CD4-positive, CD25-positive, alpha-beta regulatory T cell (primary cell): ENCODE data around the gene MAP7. TPM values are rescaled to one million over a fixed set of nuclear protein-coding genes. Genes with fewer than 3 reads are reported as not detected.

Experiments used
- ATAC-seq, 2 donors: fragments of 150-1000 bp; cut with Tn5 transposase; one replicate each; pipeline ENCODE4 v1.10.0; 2021; ENCODE audit warnings: low read depth in 2 of 2, moderate number of reproducible peaks in 2 of 2, moderate library complexity in 1 of 2
- DNase-seq, 3 donors: peaks; one replicate each; pipeline versions ENCODE4 v3.0.0 to v3.0.0-alpha.2; 2012 to 2022; ENCODE audit warnings: mixed read lengths in 1 of 3
- H3K27ac ChIP-seq: one replicate; pipeline ENCODE4 v1.7.0; 2013; ENCODE audit warnings: mild to moderate bottlenecking, low read length; ENCODE audit not compliant: insufficient read depth, poor library complexity, severe bottlenecking
- H3K27me3 ChIP-seq: one replicate; pipeline ENCODE4 v1.7.0; 2013; ENCODE audit warnings: low read length; ENCODE audit not compliant: control insufficient read depth, insufficient read depth
- H3K36me3 ChIP-seq: one replicate; pipeline ENCODE4 v1.7.0; 2013; ENCODE audit warnings: mild to moderate bottlenecking, low read length, moderate library complexity; ENCODE audit not compliant: control insufficient read depth, insufficient read depth
- H3K4me1 ChIP-seq: 2 replicates; pipeline ENCODE4 v1.7.0; 2013; ENCODE audit warnings: mild to moderate bottlenecking, low read length; ENCODE audit not compliant: insufficient read depth, control insufficient read depth, poor library complexity, severe bottlenecking
- H3K4me3 ChIP-seq: one replicate; pipeline ENCODE4 v1.7.0; 2013; ENCODE audit warnings: low read depth, mild to moderate bottlenecking, low read length, moderate library complexity
- H3K9me3 ChIP-seq, 2 experiments: 1 replicate in 1 of 2; 2 replicates in 1 of 2; pipeline ENCODE4 v1.7.0; 2013; ENCODE audit warnings: low read length in 2 of 2, mild to moderate bottlenecking in 1 of 2, moderate library complexity in 1 of 2; ENCODE audit not compliant: control insufficient read depth in 2 of 2
- H3K27ac Mint-ChIP-seq, 3 donors: one replicate each; pipeline ENCODE4 v1.8.0; 2020 to 2022; ENCODE audit warnings: mild to moderate bottlenecking in 3 of 3, mixed read lengths in 3 of 3, moderate library complexity in 2 of 3
- H3K27me3 Mint-ChIP-seq: one replicate; pipeline ENCODE4 v1.8.0; 2022; ENCODE audit warnings: mild to moderate bottlenecking, mixed read lengths
- H3K36me3 Mint-ChIP-seq: one replicate; pipeline ENCODE4 v1.8.0; 2020; ENCODE audit warnings: mixed read lengths
- H3K4me1 Mint-ChIP-seq, 4 donors: one replicate each; pipeline ENCODE4 v1.8.0; 2020 to 2022; ENCODE audit warnings: mixed read lengths in 4 of 4, mild to moderate bottlenecking in 1 of 4
- H3K4me3 Mint-ChIP-seq, 4 donors: one replicate each; pipeline ENCODE4 v1.8.0; 2020 to 2022; ENCODE audit warnings: mild to moderate bottlenecking in 4 of 4, mixed read lengths in 4 of 4, moderate library complexity in 3 of 4
- H3K9me3 Mint-ChIP-seq, 7 donors: one replicate each; pipeline ENCODE4 v1.8.0; 2020 to 2022; ENCODE audit warnings: mixed read lengths in 7 of 7, mild to moderate bottlenecking in 3 of 7, moderate library complexity in 2 of 7
- polyA plus RNA-seq, 4 donors: library from polyadenylated mRNA; unstranded; fragments of 300-500 nt; fragmentation: Illumina TruSeq; gene quantifications; one replicate each; pipeline ENCODE4 v1.2.3, GENCODE V29; 2021
- total RNA-seq: library from RNA; stranded (reverse); gene quantifications from one replicate; pipeline ENCODE4 v1.2.3, GENCODE V29; 2022

Gene MAP7
- total and polyA plus RNA-seq, 5 donors from 2014 or later, result 0.06 to 0.72 (median 0.21) TPM

DNA sequence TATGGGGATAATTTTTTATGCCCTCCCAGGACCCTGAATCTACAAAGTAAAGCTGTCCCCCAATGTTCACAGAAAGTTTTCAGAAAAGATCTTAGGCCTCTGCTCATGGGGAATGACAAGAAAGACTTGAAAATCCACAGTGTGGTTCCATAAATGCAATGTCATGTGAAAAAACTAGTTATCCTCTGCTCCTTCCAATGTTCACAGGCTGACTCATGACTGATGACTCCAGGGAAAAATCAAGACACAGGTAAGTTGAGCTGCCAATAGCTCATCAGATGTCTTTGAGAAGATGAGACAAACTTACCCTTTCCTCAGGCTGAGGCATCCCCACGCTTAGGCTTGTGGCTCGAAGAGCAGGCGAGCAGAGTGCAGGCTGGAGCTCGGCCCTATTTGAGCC lies 245.8 kb downstream of the MAP7 start:
- Mint-ChIP-seq H3K9me3 (peaks cover 0 to 7% (median 0%) of the 10 kb centered on the region in 7 donors), H3K4me3 (no peak overlapping the region), H3K27me3 (peaks cover 22% of the 10 kb centered on the region), H3K36me3 (peaks cover 4% of the 10 kb centered on the region), H3K27ac (no peak overlapping the region), H3K4me1 (no peaks in the 10 kb centered on the region)
- no peaks in the 10 kb centered on the region for H3K9me3 ChIP-seq
- no peaks in the 10 kb centered on the region for H3K36me3 ChIP-seq
- DNase-seq, result no peak
- no peaks in the 10 kb centered on the region for H3K4me1 ChIP-seq
- no peak overlapping the region for H3K27ac ChIP-seq
- ATAC-seq, result no peak
- no peaks in the 10 kb centered on the region for H3K27me3 ChIP-seq
- no peak overlapping the region for H3K4me3 ChIP-seq

- H3K36me3 Mint-ChIP-seq, result peaks cover 4% of the 10 kb centered on the region
- Histone ChIP-seq H3K27me3 (no peaks in the 10 kb centered on the region), H3K4me3 (no peak overlapping the region), H3K36me3 (no peaks in the 10 kb centered on the region), H3K9me3 (no peaks in the 10 kb centered on the region), H3K4me1 (no peaks in the 10 kb centered on the region), H3K27ac (no peak overlapping the region)
- no peaks in the 10 kb centered on the region for H3K4me1 Mint-ChIP-seq
- peaks cover 16% of the 10 kb centered on the region for H3K27me3 Mint-ChIP-seq
- no peak overlapping the region for H3K4me3 Mint-ChIP-seq
- ATAC-seq (no peak), DNase-seq (no peak)
- H3K27ac Mint-ChIP-seq, result no peak overlapping the region
- peaks cover 0 to 7% (median 0%) of the 10 kb centered on the region in 7 donors for H3K9me3 Mint-ChIP-seq
These were observed 246.7 kb downstream of the MAP7 start for GRCh38 chr6:136303516-136303915.

DNA sequence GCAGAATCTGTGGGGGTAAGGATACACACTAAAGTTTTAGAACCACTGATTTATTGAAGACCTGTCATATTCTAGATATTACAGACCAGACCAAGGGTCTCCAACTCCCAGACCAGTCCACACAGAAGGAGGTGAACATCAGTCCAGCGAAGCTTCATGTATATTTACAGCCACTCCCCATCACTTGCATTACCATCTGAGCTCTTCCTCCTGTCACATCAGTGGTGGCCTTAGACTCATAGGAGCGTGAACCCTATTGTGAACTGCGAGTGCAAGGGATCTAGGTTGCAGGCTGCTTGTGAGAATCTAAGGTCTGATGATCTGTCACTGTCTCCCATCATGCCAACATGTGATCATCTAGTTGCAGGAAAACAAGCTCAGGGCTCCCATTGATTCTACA lies 255.6 kb downstream of the MAP7 start:
- Mint-ChIP-seq H3K4me1 (peaks cover 4 to 18% (median 11%) of the 10 kb centered on the region in 4 donors), H3K27ac (peak overlapping the region in 2 of 3 donors; percentile 36 to 41), H3K4me3 (no peak overlapping the region), H3K27me3 (peaks cover 6% of the 10 kb centered on the region), H3K9me3 (no peaks in the 10 kb centered on the region), H3K36me3 (peaks cover under 1% of the 10 kb centered on the region)
- peaks cover 17% of the 10 kb centered on the region for H3K4me1 ChIP-seq
- H3K9me3 ChIP-seq, result no peaks in the 10 kb centered on the region
- no peak overlapping the region for H3K27ac ChIP-seq
- peaks cover 2% of the 10 kb centered on the region for H3K27me3 ChIP-seq
- DNase-seq, result no peak
- H3K36me3 ChIP-seq, result no peaks in the 10 kb centered on the region
- ATAC-seq, result no peak
- no peak overlapping the region for H3K4me3 ChIP-seq

Other genes with a start within 250 kb of the MAP7 start
- gene MAP3K5, start 242.1 kb upstream of the MAP7 start, total RNA-seq, result 44.0 TPM
- 10 to 100 TPM; 14.4 to 25.9 (median 17.9) TPM for gene MAP3K5, start 242.1 kb upstream of the MAP7 start, polyA plus RNA-seq